Adrenal gland (tissue), 5 donors: ENCODE measurements around the gene EVI5L.

Source experiments
- POLR2A ChIP-seq, 2 donors: fragments of 450-650 bp; IDR thresholded peaks; one replicate each; pipeline ENCODE4 v1.6.1; 2017; ENCODE audit warnings: antibody characterized with exemption in 2 of 2, mild to moderate bottlenecking in 2 of 2, moderate library complexity in 1 of 2
- TF ChIP-seq, protein P1 (sequence below), 6 experiments: fragments of 450-650 bp in 4 of 6; fragments of 200-600 bp in 2 of 6; sonication (generic) in 1 of 6; IDR thresholded peaks; 1 replicate in 5 of 6; 2 replicates in 1 of 6; pipeline versions ENCODE4 v1.5.1 to v1.8.0; 2016 to 2021; ENCODE audit warnings: antibody characterized with exemption in 6 of 6, mild to moderate bottlenecking in 2 of 6, moderate library complexity in 1 of 6
- donor health status: DM: no; HTN: no; CAD: no.

- TF ChIP-seq, protein P1, sequence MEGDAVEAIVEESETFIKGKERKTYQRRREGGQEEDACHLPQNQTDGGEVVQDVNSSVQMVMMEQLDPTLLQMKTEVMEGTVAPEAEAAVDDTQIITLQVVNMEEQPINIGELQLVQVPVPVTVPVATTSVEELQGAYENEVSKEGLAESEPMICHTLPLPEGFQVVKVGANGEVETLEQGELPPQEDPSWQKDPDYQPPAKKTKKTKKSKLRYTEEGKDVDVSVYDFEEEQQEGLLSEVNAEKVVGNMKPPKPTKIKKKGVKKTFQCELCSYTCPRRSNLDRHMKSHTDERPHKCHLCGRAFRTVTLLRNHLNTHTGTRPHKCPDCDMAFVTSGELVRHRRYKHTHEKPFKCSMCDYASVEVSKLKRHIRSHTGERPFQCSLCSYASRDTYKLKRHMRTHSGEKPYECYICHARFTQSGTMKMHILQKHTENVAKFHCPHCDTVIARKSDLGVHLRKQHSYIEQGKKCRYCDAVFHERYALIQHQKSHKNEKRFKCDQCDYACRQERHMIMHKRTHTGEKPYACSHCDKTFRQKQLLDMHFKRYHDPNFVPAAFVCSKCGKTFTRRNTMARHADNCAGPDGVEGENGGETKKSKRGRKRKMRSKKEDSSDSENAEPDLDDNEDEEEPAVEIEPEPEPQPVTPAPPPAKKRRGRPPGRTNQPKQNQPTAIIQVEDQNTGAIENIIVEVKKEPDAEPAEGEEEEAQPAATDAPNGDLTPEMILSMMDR (IDR thresholded peaks at IDR 0.05): no peak
- TF ChIP-seq POLR2A (IDR thresholded peaks at IDR 0.05): no peak
These were observed 12.8 kb downstream of the EVI5L start for GRCh38 chr19:7842661-7843294.
